Heart right ventricle (tissue), 16 donors: ENCODE results near the gene MAP4K4. TPM values are rescaled to one million over a fixed set of nuclear protein-coding genes. Genes with fewer than 3 reads are reported as not detected.

Source experiments
- ATAC-seq, 8 donors: fragments of 200-7000 bp; cut with Tn5 transposase; one replicate each; pipeline ENCODE4 v1.9.1; 2020; ENCODE audit warnings: mild to moderate bottlenecking in 8 of 8, moderate library complexity in 8 of 8, moderate number of reproducible peaks in 1 of 8
- DNase-seq, 2 donors: peaks; one replicate each; pipeline ENCODE4 v3.0.0-alpha.2; 2020
- H3K27ac ChIP-seq, 10 donors: fragments of 200-600 bp; sonication (generic) in 2 of 10; one replicate each; pipeline versions ENCODE4 v1.5.0 to v1.8.0; 2020 to 2022; ENCODE audit warnings: mild to moderate bottlenecking in 3 of 10
- H3K27me3 ChIP-seq, 7 donors: fragments of 200-600 bp; one replicate each; pipeline ENCODE4 v1.8.0; 2021 to 2022; ENCODE audit warnings: mild to moderate bottlenecking in 2 of 7
- H3K36me3 ChIP-seq, 9 donors: fragments of 200-600 bp; sonication (generic) in 1 of 9; one replicate each; pipeline versions ENCODE4 v1.5.0 to v1.8.0; 2020 to 2022; ENCODE audit warnings: mild to moderate bottlenecking in 2 of 9
- H3K4me1 ChIP-seq, 9 donors: fragments of 200-600 bp; sonication (generic) in 1 of 9; one replicate each; pipeline versions ENCODE4 v1.5.0 to v1.8.0; 2020 to 2022; ENCODE audit warnings: mild to moderate bottlenecking in 4 of 9
- H3K4me3 ChIP-seq, 10 donors: fragments of 200-600 bp; sonication (generic) in 2 of 10; one replicate each; pipeline versions ENCODE4 v1.5.0 to v1.8.0; 2020 to 2022; ENCODE audit warnings: mild to moderate bottlenecking in 7 of 10, moderate library complexity in 2 of 10
- H3K9me3 ChIP-seq, 11 donors: fragments of 200-600 bp in 10 of 11; sonication (generic) in 2 of 11; one replicate each; pipeline versions ENCODE4 v1.5.0 to v1.8.0; 2013 to 2022; ENCODE audit warnings: mild to moderate bottlenecking in 2 of 11, control low read depth in 1 of 11, moderate library complexity in 1 of 11
- CTCF ChIP-seq, 9 donors: fragments of 200-600 bp; sonication (generic) in 2 of 9; IDR thresholded peaks; one replicate each; pipeline versions ENCODE4 v1.5.0 to v1.8.0; 2021 to 2022; ENCODE audit warnings: antibody characterized with exemption in 9 of 9, mild to moderate bottlenecking in 5 of 9, moderate library complexity in 1 of 9
- WGBS, 2 donors: extraction: QIAGEN DNeasy Blood & Tissue Kit; methylation state at CpG; one replicate each; pipeline ENCODE4 v1.1.7; 2013; ENCODE audit warnings: inconsistent platforms in 1 of 2; 5-methylcytosine and 5-hydroxymethylcytosine counted together
- intact Hi-C, 10 donors: fragments of 100-400 bp; cut with DNase I; formaldehyde crosslinking; loops; one replicate each; pipeline versions ENCODE4 v1.11.1 to v1.14.2; 2022
- polyA plus RNA-seq, 2 donors: library from polyadenylated mRNA; stranded (reverse); fragments of 200-250 nt; gene quantifications; one replicate each; pipeline ENCODE4 v1.2.3, GENCODE V29; 2013
- total RNA-seq, 10 donors: library from RNA; stranded (reverse); fragmentation: NEBNext Ultra II Directional in 3 of 10; extraction: Animal tissue kit (Norgen Biotek cat#: 25700) in 3 of 10; gene quantifications; one replicate each; pipeline versions ENCODE4 v1.2.1 to v1.2.4, GENCODE V29; 2021 to 2023
- donor health status: Arrhythmogenic right ventricular cardiomyopathy.
- donor health status: ischemic (EF 13 %, LVEDD 7.1; RV severe dilation, severe dysfunction).
- donor health status: healthy with polysubstance abuse.
- donor health status: DM: no; HTN: yes; CAD: no.
- donor health status: DM: no; HTN: no; CAD: no.
- donor health status: ischemic (EF 25% LVEDD 6.9; RV normal size, moderate dysfunction).
- donor health status: ischemic (EF 25% LVEDD 5.7; RV mildly dilated, moderate dysfunction).
- donor health status: healthy.
- donor health status: DM: yes; HTN: yes; CAD: no.
- donor health status: Ischemic cardiomyopathy.
- donor health status: ischemic (EF 35%, LVEDD 5.7; RV mildly dilated, moderate dysfunction).
- donor health status: nonischemic (EF 11% LVEDD 7.7; RV severe dilation, severe dysfunction).
- donor health status: DM: yes; HTN: yes; CAD: no.
- donor health status: PGD.
- donor health status: ischemic (EF 29% LVEDD 5.4; RV normal size, mild dysfunction).
- donor health status: nonischemic (EF 23%, LVEDD 6.1; RV moderate dilation, normal function).

The MAP4K4 gene
- total and polyA plus RNA-seq, 12 donors = 44.3 to 116 (median 86.1) TPM

GRCh38 chr2:101821828-101822458 lies 124.4 kb downstream of the MAP4K4 start:
- WGBS, 2 donors = 85 to 87% methylated on average over 6 of the region's 6 CpGs
- intact Hi-C loops = loop anchor here in 9 of 10 donors (2.0 to 10.0 kb wide), 8 partner anchors 35 to 295 kb away; partner anchors contain the start of gene MAP4K4 (in 2 of the 9)
- no peak overlapping the region for H3K27ac ChIP-seq
- H3K36me3 ChIP-seq = peaks cover 0 to 22% (median 0%) of the 10 kb centered on the region in 9 donors
- no peak for ATAC-seq
- peaks cover 9 to 89% (median 71%) of the 10 kb centered on the region in 9 donors for H3K4me1 ChIP-seq
- no peak for DNase-seq
- no peak overlapping the region for H3K4me3 ChIP-seq
- H3K9me3 ChIP-seq = no peaks in the 10 kb centered on the region
- TF ChIP-seq CTCF (IDR thresholded peaks at IDR 0.05) = no peak
- no peaks in the 10 kb centered on the region for H3K27me3 ChIP-seq

- TF ChIP-seq CTCF (IDR thresholded peaks at IDR 0.05) = peak; percentile 33 to 77 (median 71)
- ATAC-seq (peak; percentile 27 to 76 (median 61)), DNase-seq (peak in 1 of 2 donors; percentile 76)
- Histone ChIP-seq H3K4me1 (peaks cover 19 to 89% (median 71%) of the 10 kb centered on the region in 9 donors), H3K4me3 (no peak overlapping the region), H3K27me3 (no peaks in the 10 kb centered on the region), H3K9me3 (no peaks in the 10 kb centered on the region), H3K27ac (no peak overlapping the region), H3K36me3 (peaks cover 0 to 36% (median 0%) of the 10 kb centered on the region in 9 donors)
- intact Hi-C loops = loop anchor here in 8 of 10 donors (2.0 to 10.0 kb wide), 7 partner anchors 36 to 296 kb away; partner anchors contain the start of gene MAP4K4 (in 2 of the 8)
- 44 to 45% methylated on average over 14 of the region's 14 CpGs for WGBS, 2 donors
Observed at GRCh38 chr2:101823347-101823791, 125.9 kb downstream of the MAP4K4 start.

- Histone ChIP-seq H3K27me3 (no peaks in the 10 kb centered on the region), H3K36me3 (peaks cover 0 to 40% (median 0%) of the 10 kb centered on the region in 9 donors), H3K27ac (no peak overlapping the region), H3K9me3 (no peaks in the 10 kb centered on the region), H3K4me1 (peaks cover 19 to 89% (median 71%) of the 10 kb centered on the region in 9 donors), H3K4me3 (no peak overlapping the region)
- no peak for TF ChIP-seq CTCF (IDR thresholded peaks at IDR 0.05)
- intact Hi-C loops = loop anchor here in 8 of 10 donors (2.0 to 10.0 kb wide), 7 partner anchors 37 to 297 kb away; partner anchors contain the start of gene MAP4K4 (in 2 of the 8)
- no peak for ATAC-seq
- WGBS, 2 donors = 83 to 86% methylated on average over 4 of the region's 4 CpGs
- DNase-seq = no peak
Observed at GRCh38 chr2:101823859-101824258, 126.4 kb downstream of the MAP4K4 start.

GRCh38 chr2:101826716-101827115 lies 129.2 kb downstream of the MAP4K4 start:
- intact Hi-C loops = loop anchor here in 8 of 10 donors (5.0 to 10.0 kb wide), 7 partner anchors 34 to 309 kb away; partner anchors contain the start of gene MAP4K4 (in 5 of the 8)
- ATAC-seq = no peak
- H3K36me3 ChIP-seq = peaks cover 0 to 69% (median 8%) of the 10 kb centered on the region in 9 donors

More at GRCh38 chr2:101826716-101827115, 129.2 kb downstream of the MAP4K4 start:
- H3K4me3 ChIP-seq = no peak overlapping the region
- 85 to 89% methylated on average over 2 of the region's 2 CpGs for WGBS, 2 donors
- H3K9me3 ChIP-seq = no peaks in the 10 kb centered on the region
- no peak for TF ChIP-seq CTCF (IDR thresholded peaks at IDR 0.05)
- peak overlapping the region in 8 of 10 donors; percentile 15 to 76 (median 68) for H3K27ac ChIP-seq
- no peaks in the 10 kb centered on the region for H3K27me3 ChIP-seq
- no peak for DNase-seq
- H3K4me1 ChIP-seq = peaks cover 18 to 92% (median 74%) of the 10 kb centered on the region in 9 donors
